Measurements from ENCODE around the gene PTGIR. TPM values are rescaled to one million over a fixed set of nuclear protein-coding genes. Genes with fewer than 3 reads are reported as not detected.

Gene PTGIR
- total RNA-seq, 1 donor from 2014 or later, result 0.58 TPM

DNA sequence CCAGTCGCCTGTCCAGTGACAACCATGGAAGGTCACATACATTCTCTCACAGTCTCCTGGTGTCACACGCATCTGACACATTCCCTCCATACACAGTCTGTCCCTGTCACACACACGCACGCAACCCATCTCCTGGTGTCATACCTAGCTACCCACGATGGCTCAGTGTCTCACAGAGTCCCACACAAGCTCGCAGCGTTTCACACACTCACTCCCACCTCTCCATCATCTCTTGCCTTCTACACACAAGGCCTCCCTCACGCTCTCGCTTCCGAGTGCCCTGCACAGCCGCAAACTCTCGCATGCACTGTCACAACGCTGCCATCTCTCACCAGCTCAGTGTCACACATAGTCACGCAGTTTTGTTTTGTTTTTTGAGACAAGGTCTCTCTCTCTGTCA lies 12.3 kb upstream of the PTGIR start:
- no peak overlapping the region for H3K4me3 ChIP-seq (ENCODE audit: low read depth, low read length)
- no peak for DNase-seq (ENCODE audit: low read depth)
- TF ChIP-seq, protein P1, sequence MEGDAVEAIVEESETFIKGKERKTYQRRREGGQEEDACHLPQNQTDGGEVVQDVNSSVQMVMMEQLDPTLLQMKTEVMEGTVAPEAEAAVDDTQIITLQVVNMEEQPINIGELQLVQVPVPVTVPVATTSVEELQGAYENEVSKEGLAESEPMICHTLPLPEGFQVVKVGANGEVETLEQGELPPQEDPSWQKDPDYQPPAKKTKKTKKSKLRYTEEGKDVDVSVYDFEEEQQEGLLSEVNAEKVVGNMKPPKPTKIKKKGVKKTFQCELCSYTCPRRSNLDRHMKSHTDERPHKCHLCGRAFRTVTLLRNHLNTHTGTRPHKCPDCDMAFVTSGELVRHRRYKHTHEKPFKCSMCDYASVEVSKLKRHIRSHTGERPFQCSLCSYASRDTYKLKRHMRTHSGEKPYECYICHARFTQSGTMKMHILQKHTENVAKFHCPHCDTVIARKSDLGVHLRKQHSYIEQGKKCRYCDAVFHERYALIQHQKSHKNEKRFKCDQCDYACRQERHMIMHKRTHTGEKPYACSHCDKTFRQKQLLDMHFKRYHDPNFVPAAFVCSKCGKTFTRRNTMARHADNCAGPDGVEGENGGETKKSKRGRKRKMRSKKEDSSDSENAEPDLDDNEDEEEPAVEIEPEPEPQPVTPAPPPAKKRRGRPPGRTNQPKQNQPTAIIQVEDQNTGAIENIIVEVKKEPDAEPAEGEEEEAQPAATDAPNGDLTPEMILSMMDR (conservative IDR thresholded peaks at IDR 0.05; ENCODE audit: low read depth, low read length), result no peak

- no peak for DNase-seq (ENCODE audit: low read depth)
- TF ChIP-seq, protein P1 (conservative IDR thresholded peaks at IDR 0.05; ENCODE audit: low read depth, low read length), result no peak
- no peak within 1 kb of the TSS for H3K4me3 ChIP-seq (ENCODE audit: low read depth, low read length)
Observed at GRCh38 chr19:46635920-46636761, 11.3 kb upstream of the PTGIR start, which contains the start of gene GNG8. Gene GNG8 (minus strand): TSS chr19:46636202. CDS start chr19:46634682, 1,520 bp downstream.

DNA sequence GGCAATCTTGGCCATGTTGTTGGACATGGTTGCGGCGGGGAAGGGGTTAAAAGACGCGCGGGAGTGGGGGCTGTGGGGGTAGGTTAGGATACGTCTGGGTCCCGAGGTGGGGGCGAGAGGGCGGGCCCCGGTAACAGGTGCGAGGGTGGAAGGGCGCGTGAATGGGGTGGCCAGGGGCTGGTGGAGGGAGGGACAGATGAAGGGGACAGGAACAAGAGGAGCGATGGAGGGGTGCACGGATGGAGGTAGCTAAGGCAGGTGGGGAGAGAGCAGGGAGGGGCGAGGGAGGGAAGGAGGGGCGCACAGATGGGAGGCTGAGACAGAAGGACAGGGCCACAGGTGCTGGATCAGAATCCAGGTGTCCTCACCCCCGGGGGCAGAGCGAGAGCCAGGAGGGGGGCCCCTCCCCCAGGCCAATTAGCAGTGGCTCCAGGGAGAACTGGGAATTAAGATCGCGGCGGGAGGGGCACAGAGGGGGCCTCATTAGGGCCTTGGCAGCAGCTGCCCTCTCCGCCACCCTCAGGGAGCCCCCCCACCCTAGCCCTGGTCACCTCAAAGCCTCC lies 9.8 kb upstream of the PTGIR start:
- no peak for DNase-seq (ENCODE audit: low read depth)
- peak overlapping the region; percentile 29 for H3K4me3 ChIP-seq (ENCODE audit: low read depth, low read length)
- TF ChIP-seq, protein P1 (conservative IDR thresholded peaks at IDR 0.05; ENCODE audit: low read depth, low read length), result no peak

DNA sequence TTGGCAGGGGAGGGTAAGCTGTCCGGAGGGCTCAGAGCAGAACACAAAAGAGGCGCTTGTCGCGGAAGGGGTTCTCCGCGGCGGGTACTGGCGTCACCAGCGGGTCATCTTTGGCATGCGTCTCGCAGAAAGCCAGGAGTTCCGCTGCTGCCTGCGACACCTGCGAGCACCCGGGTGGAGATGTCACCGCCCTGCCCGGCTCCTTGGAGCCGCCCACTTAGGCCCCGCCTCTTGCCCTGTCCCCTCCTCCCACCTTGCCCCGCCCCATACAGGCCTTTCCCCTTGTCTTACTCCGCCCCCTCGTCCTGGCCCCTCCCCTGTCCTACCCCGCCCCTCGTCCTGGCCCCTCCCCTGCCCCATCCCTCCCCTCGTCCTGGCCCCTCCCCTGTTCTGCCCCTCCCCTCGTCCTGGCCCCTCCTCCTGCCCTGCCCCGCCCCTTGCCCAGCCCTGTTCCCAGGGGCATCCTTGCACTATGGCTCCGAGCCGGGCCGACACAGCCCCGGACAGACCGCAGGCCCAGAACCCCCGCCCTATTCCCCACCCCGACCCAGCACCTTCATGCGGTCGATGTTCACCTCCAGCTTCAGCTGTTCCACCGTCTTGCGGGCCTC lies 9.3 kb upstream of the PTGIR start:
- no peak for DNase-seq (ENCODE audit: low read depth)

DNA sequence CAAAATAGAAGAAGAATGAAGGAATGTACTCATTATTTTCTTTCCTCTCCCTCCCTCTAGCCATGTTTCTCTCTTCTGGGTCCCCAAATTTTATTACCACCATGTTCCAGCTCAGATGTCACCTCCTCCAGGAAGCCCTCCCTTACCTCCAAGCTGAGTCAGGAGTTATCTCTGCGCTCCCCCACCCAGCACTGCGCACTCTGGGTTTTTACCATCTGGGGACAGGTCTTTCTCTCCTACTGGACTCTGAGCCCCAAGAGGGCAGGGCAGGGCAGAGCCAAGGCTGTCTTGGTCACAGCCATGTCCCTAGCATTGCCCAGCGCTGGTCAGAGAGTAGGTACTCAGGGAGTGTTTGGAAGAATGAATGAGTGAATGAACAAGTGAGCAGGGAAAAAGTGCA lies 8.2 kb upstream of the PTGIR start:
- H3K4me3 ChIP-seq (ENCODE audit: low read depth, low read length), result no peak overlapping the region

More for the DNA sequence above, 9.3 kb upstream of the PTGIR start:
- peak overlapping the region; percentile 43 for H3K4me3 ChIP-seq (ENCODE audit: low read depth, low read length)
- TF ChIP-seq, protein P1 (conservative IDR thresholded peaks at IDR 0.05; ENCODE audit: low read depth, low read length), result no peak

GRCh38 chr19:46631481-46631880 lies 6.6 kb upstream of the PTGIR start:
- DNase-seq (ENCODE audit: low read depth), result no peak
- TF ChIP-seq, protein P1 (conservative IDR thresholded peaks at IDR 0.05; ENCODE audit: low read depth, low read length), result no peak

More for the DNA sequence above, 8.2 kb upstream of the PTGIR start:
- TF ChIP-seq, protein P1 (conservative IDR thresholded peaks at IDR 0.05; ENCODE audit: low read depth, low read length), result no peak
- DNase-seq (ENCODE audit: low read depth), result no peak

More at GRCh38 chr19:46631481-46631880, 6.6 kb upstream of the PTGIR start:
- H3K4me3 ChIP-seq (ENCODE audit: low read depth, low read length), result no peak overlapping the region
